ENCODE data around the gene PTPRD.

The PTPRD gene

DNA sequence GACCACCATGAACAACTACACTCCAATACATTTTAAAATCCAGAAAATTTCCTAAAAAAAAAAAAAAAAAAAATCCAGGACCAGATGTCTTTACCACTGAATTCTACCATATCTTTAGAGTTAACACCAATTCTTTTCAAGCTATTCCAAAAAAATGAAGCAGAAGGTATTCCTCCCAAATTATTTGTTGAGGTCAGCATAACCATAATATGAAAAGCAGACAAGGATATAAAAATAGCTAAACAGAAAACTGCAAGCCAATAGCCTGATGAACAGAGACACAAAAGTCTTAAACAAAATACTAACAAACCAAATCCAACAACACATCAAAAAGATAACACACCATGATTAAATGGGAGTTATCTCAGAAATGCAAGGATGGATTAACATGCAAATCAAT, 695.4 kb downstream of the PTPRD start:
- Mint-ChIP-seq H3K4me3 (no peak overlapping the region), H3K36me3 (no peaks in the 10 kb centered on the region)

DNA sequence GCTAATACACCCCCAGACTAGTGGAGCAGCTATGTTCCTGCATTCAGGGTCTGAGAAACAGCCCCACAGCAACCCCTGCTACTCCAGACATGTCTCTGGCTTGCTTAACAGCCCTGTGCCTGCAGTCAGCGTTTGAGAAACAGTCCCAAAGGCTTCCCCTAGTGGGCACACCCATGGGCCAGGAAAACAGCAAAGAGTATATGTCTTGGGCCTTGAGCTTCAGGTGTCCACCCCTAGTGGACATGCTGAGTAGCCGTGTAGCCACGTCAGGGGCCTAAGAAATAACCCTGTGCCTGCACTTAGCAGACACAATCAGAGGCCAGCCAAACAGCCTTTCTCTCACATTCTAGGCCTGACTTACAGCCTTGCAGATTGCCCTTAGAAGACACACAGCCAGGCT, 698.6 kb downstream of the PTPRD start:
- DNase-seq (ENCODE audit: low spot score in 2 of 2): no peak
- no peaks in the 10 kb centered on the region for H3K4me1 Mint-ChIP-seq
- H3K9me3 Mint-ChIP-seq: peaks cover 16% of the 10 kb centered on the region
- H3K27ac Mint-ChIP-seq: no peak overlapping the region
- H3K36me3 Mint-ChIP-seq: no peaks in the 10 kb centered on the region
- H3K4me3 Mint-ChIP-seq: no peak overlapping the region
- no peak for ATAC-seq

More for the DNA sequence above, 695.4 kb downstream of the PTPRD start:
- Mint-ChIP-seq H3K4me1 (no peaks in the 10 kb centered on the region), H3K9me3 (peaks cover 21% of the 10 kb centered on the region), H3K27ac (no peak overlapping the region)
- DNase-seq (ENCODE audit: low spot score in 2 of 2) (no peak), ATAC-seq (no peak)

DNA sequence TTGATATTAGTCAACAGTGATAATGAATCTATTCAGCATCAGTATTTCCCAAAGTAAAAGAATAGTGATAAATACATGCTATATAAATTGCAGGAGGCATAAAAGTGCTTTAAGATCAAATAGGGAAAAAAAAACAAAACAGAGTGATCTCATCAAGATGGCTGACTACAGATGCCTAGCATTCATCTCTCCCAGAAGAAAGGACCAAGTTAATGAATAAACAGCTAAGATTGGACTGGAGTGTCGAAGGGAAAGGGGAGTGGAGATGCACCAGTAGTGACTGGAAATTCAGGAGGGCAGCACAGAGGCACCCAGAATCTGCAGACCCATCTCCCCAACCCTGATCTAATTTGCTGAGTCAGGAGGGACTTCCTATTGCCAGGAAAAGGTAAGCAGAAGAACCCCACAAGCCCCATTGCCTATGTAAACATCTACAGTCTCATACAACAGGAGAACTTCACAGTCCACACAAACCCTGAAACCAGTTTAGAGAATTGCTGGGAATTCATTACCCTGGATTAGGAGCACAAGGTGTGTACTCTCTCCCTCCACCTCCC, 699.4 kb downstream of the PTPRD start:
- ATAC-seq (no peak), DNase-seq (ENCODE audit: low spot score in 2 of 2) (no peak)
- no peak overlapping the region for H3K27ac Mint-ChIP-seq
- no peak overlapping the region for H3K4me3 Mint-ChIP-seq
- peaks cover 14% of the 10 kb centered on the region for H3K9me3 Mint-ChIP-seq
- H3K4me1 Mint-ChIP-seq: no peaks in the 10 kb centered on the region
- no peaks in the 10 kb centered on the region for H3K36me3 Mint-ChIP-seq

- Mint-ChIP-seq H3K36me3 (no peaks in the 10 kb centered on the region), H3K27ac (no peak overlapping the region), H3K9me3 (peaks cover 14% of the 10 kb centered on the region), H3K4me3 (no peak overlapping the region), H3K4me1 (no peaks in the 10 kb centered on the region)
- DNase-seq (ENCODE audit: low spot score in 2 of 2) (no peak), ATAC-seq (no peak)
Observed at GRCh38 chr9:9912459-9912858, 700.3 kb downstream of the PTPRD start.

DNA sequence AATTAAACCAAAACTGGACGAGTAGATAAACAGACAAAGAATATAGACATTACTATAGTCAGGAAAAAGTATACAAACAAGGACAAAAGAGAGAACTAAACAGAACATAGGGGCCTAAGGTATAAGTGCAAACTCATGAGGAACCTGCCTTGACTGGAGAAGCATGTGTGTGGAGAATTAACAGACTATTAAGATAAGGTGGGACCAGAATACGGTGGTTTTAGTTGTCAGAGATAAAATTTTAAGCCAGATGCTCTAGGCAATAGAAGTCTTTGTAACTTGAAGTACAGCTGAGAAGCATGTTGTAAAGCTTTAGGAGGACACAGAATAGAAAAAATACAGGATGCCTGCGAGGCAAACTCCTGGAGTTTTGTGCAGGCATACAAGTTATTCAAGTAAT, 707.1 kb downstream of the PTPRD start:
- H3K36me3 Mint-ChIP-seq: no peaks in the 10 kb centered on the region
- H3K4me1 Mint-ChIP-seq: no peaks in the 10 kb centered on the region
- H3K9me3 Mint-ChIP-seq: no peaks in the 10 kb centered on the region
- DNase-seq (ENCODE audit: low spot score in 2 of 2) (no peak), ATAC-seq (no peak)
- H3K27ac Mint-ChIP-seq: no peak overlapping the region
- H3K4me3 Mint-ChIP-seq: no peak overlapping the region

- no peaks in the 10 kb centered on the region for H3K4me1 Mint-ChIP-seq
- ATAC-seq (no peak), DNase-seq (ENCODE audit: low spot score in 2 of 2) (no peak)
- H3K36me3 Mint-ChIP-seq: no peaks in the 10 kb centered on the region
- H3K4me3 Mint-ChIP-seq: no peak overlapping the region
- no peak overlapping the region for H3K27ac Mint-ChIP-seq
- H3K9me3 Mint-ChIP-seq: peaks cover 2% of the 10 kb centered on the region
Observed at GRCh38 chr9:9904041-9904440, 708.8 kb downstream of the PTPRD start.

- ATAC-seq (no peak), DNase-seq (ENCODE audit: low spot score in 2 of 2) (no peak)
- Mint-ChIP-seq H3K4me3 (no peak overlapping the region), H3K9me3 (peaks cover 3% of the 10 kb centered on the region), H3K4me1 (no peaks in the 10 kb centered on the region), H3K36me3 (no peaks in the 10 kb centered on the region), H3K27ac (no peak overlapping the region)
Observed at GRCh38 chr9:9901624-9902023, 711.2 kb downstream of the PTPRD start.

- no peak overlapping the region for H3K27ac Mint-ChIP-seq
- H3K4me1 Mint-ChIP-seq: no peaks in the 10 kb centered on the region
- ATAC-seq (no peak), DNase-seq (ENCODE audit: low spot score in 2 of 2) (no peak)
- no peaks in the 10 kb centered on the region for H3K36me3 Mint-ChIP-seq
- H3K4me3 Mint-ChIP-seq: no peak overlapping the region
- peaks cover 2% of the 10 kb centered on the region for H3K9me3 Mint-ChIP-seq
Observed at GRCh38 chr9:9893837-9894236, 719.0 kb downstream of the PTPRD start.

GRCh38 chr9:9892217-9892616, 720.6 kb downstream of the PTPRD start:
- no peak overlapping the region for H3K4me3 Mint-ChIP-seq
- no peak overlapping the region for H3K27ac Mint-ChIP-seq

DNA sequence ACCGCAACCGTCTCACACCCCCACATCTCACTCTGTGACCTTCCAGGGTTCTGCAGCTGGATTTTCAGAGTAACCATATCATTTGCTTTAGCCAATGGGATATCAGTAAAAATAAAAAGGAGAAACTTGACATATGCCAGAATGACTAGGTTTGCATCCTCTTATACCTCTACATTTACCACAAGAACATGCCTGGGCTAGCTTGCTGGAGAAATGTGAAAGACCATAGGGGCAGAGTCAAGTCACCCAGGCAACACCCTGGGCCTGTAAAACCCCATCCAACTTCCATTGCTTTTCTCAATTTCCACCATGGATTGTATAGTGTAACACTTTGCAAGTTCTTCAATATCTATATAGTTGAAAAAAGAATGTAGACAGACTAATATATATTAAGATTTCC, 731.1 kb downstream of the PTPRD start:
- ATAC-seq (no peak), DNase-seq (ENCODE audit: low spot score in 2 of 2) (no peak)
- H3K4me1 Mint-ChIP-seq: no peaks in the 10 kb centered on the region
- peaks cover 16% of the 10 kb centered on the region for H3K9me3 Mint-ChIP-seq
- H3K36me3 Mint-ChIP-seq: no peaks in the 10 kb centered on the region
- no peak overlapping the region for H3K27ac Mint-ChIP-seq
- H3K4me3 Mint-ChIP-seq: no peak overlapping the region

More at GRCh38 chr9:9892217-9892616, 720.6 kb downstream of the PTPRD start:
- Mint-ChIP-seq H3K36me3 (no peaks in the 10 kb centered on the region), H3K9me3 (peaks cover 8% of the 10 kb centered on the region), H3K4me1 (no peaks in the 10 kb centered on the region)
- DNase-seq (ENCODE audit: low spot score in 2 of 2) (no peak), ATAC-seq (no peak)

GRCh38 chr9:9874270-9874669, 738.5 kb downstream of the PTPRD start:
- no peak overlapping the region for H3K27ac Mint-ChIP-seq
- no peaks in the 10 kb centered on the region for H3K4me1 Mint-ChIP-seq
- H3K36me3 Mint-ChIP-seq: no peaks in the 10 kb centered on the region
- peaks cover 14% of the 10 kb centered on the region for H3K9me3 Mint-ChIP-seq
- no peak for ATAC-seq
- no peak overlapping the region for H3K4me3 Mint-ChIP-seq
- DNase-seq (ENCODE audit: low spot score in 2 of 2): no peak

DNA sequence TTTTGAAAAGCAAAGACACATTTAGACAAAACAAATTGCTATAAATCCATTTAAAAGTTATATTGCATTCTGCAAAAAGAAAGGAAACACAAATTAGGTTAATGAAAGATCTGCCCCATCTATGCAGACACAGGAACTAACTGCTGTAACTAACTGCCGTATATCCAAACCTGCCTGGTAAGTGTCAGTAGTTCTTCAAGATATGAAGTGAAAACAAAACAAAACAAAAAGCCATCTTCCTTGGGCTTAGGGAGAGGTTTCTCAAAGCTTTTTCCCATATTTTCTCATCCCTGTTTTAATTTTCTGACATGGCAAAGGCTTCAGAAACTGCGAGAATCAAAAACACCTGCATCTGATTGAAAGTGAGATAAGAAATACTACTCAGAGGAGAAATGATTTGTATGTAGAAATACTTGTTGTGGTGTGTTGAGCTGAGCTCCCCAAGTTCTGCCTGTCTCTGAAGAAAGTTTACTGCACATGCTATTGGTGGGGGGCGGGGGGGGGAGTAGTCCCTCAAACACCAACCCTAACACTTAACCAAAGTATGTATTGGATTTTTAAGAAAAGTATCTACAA, 750.5 kb downstream of the PTPRD start:
- H3K9me3 Mint-ChIP-seq: peaks cover 8% of the 10 kb centered on the region
- no peak for ATAC-seq
- DNase-seq (ENCODE audit: low spot score in 2 of 2): no peak
- H3K4me3 Mint-ChIP-seq: no peak overlapping the region
- no peak overlapping the region for H3K27ac Mint-ChIP-seq
- H3K4me1 Mint-ChIP-seq: no peaks in the 10 kb centered on the region
- no peaks in the 10 kb centered on the region for H3K36me3 Mint-ChIP-seq

DNA sequence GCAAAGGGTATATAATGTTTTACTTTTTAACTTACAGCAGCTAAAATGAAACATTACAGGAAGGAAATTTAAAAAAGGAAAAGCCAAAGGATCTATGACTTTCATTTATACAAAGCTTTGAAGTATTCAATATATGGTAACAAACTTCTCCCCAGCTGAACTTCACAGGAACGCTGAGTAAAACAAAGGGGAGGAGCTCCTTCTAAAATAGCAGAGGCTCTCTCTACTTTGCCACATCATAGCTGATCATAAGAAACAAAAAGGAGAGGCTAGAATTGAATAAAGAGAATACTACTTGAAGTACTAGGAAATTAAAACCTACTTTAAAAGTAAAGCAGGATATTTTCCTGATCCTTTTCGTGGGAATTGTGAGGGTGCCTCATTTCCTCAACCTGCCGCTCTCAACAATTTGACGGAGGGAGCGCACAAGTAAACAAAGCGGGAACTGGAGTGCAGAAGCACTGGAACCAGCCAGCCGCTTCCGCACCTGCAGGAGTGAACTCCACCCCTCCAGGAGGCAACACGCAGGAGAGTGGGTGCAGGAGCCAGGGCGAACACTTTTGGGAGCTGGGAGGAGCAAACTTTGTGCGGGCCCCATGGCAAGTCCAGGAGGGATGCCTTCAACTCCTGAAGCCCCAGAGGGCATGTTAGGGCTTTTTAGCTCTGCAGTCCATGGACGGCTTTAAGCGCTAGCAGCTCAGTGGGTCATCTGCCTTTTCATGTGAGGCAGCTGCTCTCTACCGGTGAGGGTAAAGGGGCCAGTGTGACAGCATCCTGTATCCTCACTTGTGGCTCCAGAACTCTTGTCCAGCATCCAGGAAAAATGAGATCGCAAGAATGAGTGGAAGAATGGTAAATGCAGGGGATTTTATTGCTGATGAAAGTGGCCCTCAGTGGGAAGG, 757.4 kb downstream of the PTPRD start:
- no peak overlapping the region for H3K4me3 Mint-ChIP-seq
- H3K36me3 Mint-ChIP-seq: no peaks in the 10 kb centered on the region
- ATAC-seq (no peak), DNase-seq (ENCODE audit: low spot score in 2 of 2) (no peak)
- H3K9me3 Mint-ChIP-seq: peaks cover 8% of the 10 kb centered on the region
- no peaks in the 10 kb centered on the region for H3K4me1 Mint-ChIP-seq
- no peak overlapping the region for H3K27ac Mint-ChIP-seq

GRCh38 chr9:9847750-9848149, 765.1 kb downstream of the PTPRD start:
- no peak overlapping the region for H3K27ac Mint-ChIP-seq
- ATAC-seq (no peak), DNase-seq (ENCODE audit: low spot score in 2 of 2) (no peak)
- peaks cover 14% of the 10 kb centered on the region for H3K9me3 Mint-ChIP-seq
- H3K36me3 Mint-ChIP-seq: no peaks in the 10 kb centered on the region
- no peaks in the 10 kb centered on the region for H3K4me1 Mint-ChIP-seq
- H3K4me3 Mint-ChIP-seq: no peak overlapping the region

GRCh38 chr9:9846557-9846956, 766.2 kb downstream of the PTPRD start:
- no peak for ATAC-seq
- Mint-ChIP-seq H3K36me3 (no peaks in the 10 kb centered on the region), H3K27ac (no peak overlapping the region), H3K4me3 (no peak overlapping the region), H3K9me3 (peaks cover 14% of the 10 kb centered on the region), H3K4me1 (no peaks in the 10 kb centered on the region)
- no peak for DNase-seq (ENCODE audit: low spot score in 2 of 2)

GRCh38 chr9:9820436-9820835, 792.4 kb downstream of the PTPRD start:
- Mint-ChIP-seq H3K4me1 (no peaks in the 10 kb centered on the region), H3K9me3 (peaks cover 11% of the 10 kb centered on the region), H3K36me3 (no peaks in the 10 kb centered on the region), H3K4me3 (no peak overlapping the region), H3K27ac (no peak overlapping the region)
- no peak for ATAC-seq
- no peak for DNase-seq (ENCODE audit: low spot score in 2 of 2)

Data from stimulated activated effector memory CD8-positive, alpha-beta T cell treated with anti-CD3 and anti-CD28 coated beads, Interleukin-12 subunit alpha, Interleukin-12 subunit beta, amount 100 ng/mL, for 72 hours (primary cell).